Skeletal muscle tissue (tissue), 4 donors: Measurements from ENCODE around the gene FKBP9. TPM values are rescaled to one million over a fixed set of nuclear protein-coding genes. Genes with fewer than 3 reads are reported as not detected.
"Not testable (repeated sequence)": the region's sequence is repeated elsewhere in the genome, so short reads cannot be mapped to it uniquely, and the experiment has no call there.

Source experiments
- H3K27ac ChIP-seq: one replicate; pipeline ENCODE4 v1.7.0; 2013; ENCODE audit warnings: mild to moderate bottlenecking, low read depth, low read length, inconsistent platforms
- H3K27me3 ChIP-seq, 3 donors: one replicate each; pipeline ENCODE4 v1.7.0; 2013; ENCODE audit warnings: low read length in 3 of 3; ENCODE audit not compliant: control insufficient read depth in 3 of 3, insufficient read depth in 3 of 3
- H3K36me3 ChIP-seq, 3 donors: one replicate each; pipeline ENCODE4 v1.7.0; 2013; ENCODE audit warnings: low read length in 3 of 3; ENCODE audit not compliant: control insufficient read depth in 3 of 3, insufficient read depth in 3 of 3
- H3K4me1 ChIP-seq, 3 donors: one replicate each; pipeline ENCODE4 v1.7.0; 2013; ENCODE audit warnings: low read length in 3 of 3, mild to moderate bottlenecking in 3 of 3; ENCODE audit not compliant: control insufficient read depth in 3 of 3, insufficient read depth in 3 of 3
- H3K4me3 ChIP-seq, 3 donors: one replicate each; pipeline ENCODE4 v1.7.0; 2013; ENCODE audit warnings: low read length in 3 of 3
- H3K9ac ChIP-seq, 3 donors: one replicate each; pipeline ENCODE4 v1.7.0; 2013; ENCODE audit warnings: low read length in 3 of 3, mild to moderate bottlenecking in 3 of 3, moderate library complexity in 2 of 3, low read depth in 1 of 3
- H3K9me3 ChIP-seq, 3 donors: one replicate each; pipeline ENCODE4 v1.7.0; 2013; ENCODE audit warnings: low read length in 3 of 3; ENCODE audit not compliant: control insufficient read depth in 3 of 3
- total RNA-seq: library from RNA; depleted of rRNA; stranded (reverse); fragments of >200 nt; gene quantifications from one replicate; pipeline ENCODE4 v1.2.3, GENCODE V29; 2014
- donor health status: Osteomylitis.

The FKBP9 gene
- total RNA-seq, 1 donor from 2014 or later, result 176 TPM

- H3K4me3 ChIP-seq, result no peak overlapping the region
- H3K27me3 ChIP-seq, result no peaks in the 10 kb centered on the region
Measured at GRCh38 chr7:32947420-32947983, 9.7 kb upstream of the FKBP9 start.

GRCh38 chr7:32948202-32948601 is 9.0 kb upstream of the FKBP9 start:
- Histone ChIP-seq H3K9me3 (peaks cover 2 to 10% (median 5%) of the 10 kb centered on the region in 3 donors), H3K36me3 (no peaks in the 10 kb centered on the region), H3K9ac (no peak overlapping the region), H3K27me3 (no peaks in the 10 kb centered on the region), H3K27ac (no peak overlapping the region), H3K4me1 (peaks cover 0 to 2% (median 2%) of the 10 kb centered on the region in 3 donors), H3K4me3 (no peak overlapping the region)

More at GRCh38 chr7:32947420-32947983, 9.7 kb upstream of the FKBP9 start:
- Histone ChIP-seq H3K9ac (no peak overlapping the region), H3K27ac (no peak overlapping the region), H3K9me3 (peaks cover 2 to 10% (median 5%) of the 10 kb centered on the region in 3 donors), H3K4me1 (peaks cover 0 to 3% (median 3%) of the 10 kb centered on the region in 3 donors), H3K36me3 (no peaks in the 10 kb centered on the region)

- Histone ChIP-seq H3K9ac (no peak overlapping the region), H3K9me3 (peaks cover 2 to 8% (median 5%) of the 10 kb centered on the region in 3 donors), H3K27ac (no peak overlapping the region), H3K27me3 (no peaks in the 10 kb centered on the region), H3K4me3 (no peak overlapping the region), H3K4me1 (peaks cover under 1 to 5% (median under 1%) of the 10 kb centered on the region in 3 donors), H3K36me3 (no peaks in the 10 kb centered on the region)
Measured at GRCh38 chr7:32952876-32953275, 4.4 kb upstream of the FKBP9 start.

- H3K27me3 ChIP-seq, result no peaks in the 10 kb centered on the region
- H3K4me1 ChIP-seq, result peaks cover 11 to 15% (median 11%) of the 10 kb centered on the region in 3 donors
- H3K27ac ChIP-seq, result peak overlapping the region; percentile 56
- H3K9me3 ChIP-seq, result no peaks in the 10 kb centered on the region
- peak overlapping the region; percentile 84 to 97 (median 94) for H3K4me3 ChIP-seq
- no peaks in the 10 kb centered on the region for H3K36me3 ChIP-seq
- peak overlapping the region; percentile 78 to 95 (median 83) for H3K9ac ChIP-seq
Measured at GRCh38 chr7:32958046-32959025, 1.1 kb downstream of the FKBP9 start.

- H3K4me1 ChIP-seq, result peaks cover 5 to 11% (median 10%) of the 10 kb centered on the region in 3 donors
- not testable (repeated sequence) for H3K27ac ChIP-seq, H3K9me3 ChIP-seq, H3K4me3 ChIP-seq, H3K9ac ChIP-seq, H3K36me3 ChIP-seq, H3K27me3 ChIP-seq
Measured at GRCh38 chr7:32963880-32964301, 6.7 kb downstream of the FKBP9 start.

- H3K9me3 ChIP-seq, H3K36me3 ChIP-seq, H3K27me3 ChIP-seq, H3K4me3 ChIP-seq, H3K27ac ChIP-seq: not testable (repeated sequence)
- Histone ChIP-seq H3K9ac (peak overlapping the region in 1 of 3 donors; percentile 33), H3K4me1 (peaks cover 5 to 11% (median 10%) of the 10 kb centered on the region in 3 donors)
Measured at GRCh38 chr7:32964461-32965159, 7.4 kb downstream of the FKBP9 start.

- not testable (repeated sequence) for H3K27me3 ChIP-seq, H3K27ac ChIP-seq, H3K9me3 ChIP-seq, H3K4me3 ChIP-seq, H3K36me3 ChIP-seq, H3K9ac ChIP-seq
- H3K4me1 ChIP-seq, result peaks cover 7 to 11% (median 10%) of the 10 kb centered on the region in 3 donors
Measured at GRCh38 chr7:32966489-32967267, 9.4 kb downstream of the FKBP9 start.

- H3K9me3 ChIP-seq, H3K36me3 ChIP-seq, H3K4me3 ChIP-seq, H3K9ac ChIP-seq, H3K27me3 ChIP-seq, H3K27ac ChIP-seq: not testable (repeated sequence)
- H3K4me1 ChIP-seq, result peaks cover 7 to 12% (median 10%) of the 10 kb centered on the region in 3 donors
Measured at GRCh38 chr7:32967268-32967582, 10.0 kb downstream of the FKBP9 start.

- H3K36me3 ChIP-seq, H3K27me3 ChIP-seq, H3K9me3 ChIP-seq, H3K9ac ChIP-seq, H3K27ac ChIP-seq, H3K4me1 ChIP-seq, H3K4me3 ChIP-seq: not testable (repeated sequence)
Measured at GRCh38 chr7:32971967-32972366, 14.7 kb downstream of the FKBP9 start.
